ENCODE results near the gene PCGF2. TPM values are rescaled to one million over a fixed set of nuclear protein-coding genes. Genes with fewer than 3 reads are reported as not detected.

PCGF2 gene
- polyA plus RNA-seq, 3 donors, result 0.60 TPM; not detected in 2

- Mint-ChIP-seq H3K27me3 (ENCODE audit: low read depth in 3 of 3) (peaks cover 54 to 86% (median 70%) of the 10 kb centered on the region in 3 donors), H3K36me3 (peaks cover 3 to 5% of the 10 kb centered on the region in 2 donors), H3K27ac (peak overlapping the region in 2 of 7 donors; percentile 41 to 67), H3K9me3 (peaks cover 0 to 19% (median 4%) of the 10 kb centered on the region in 7 donors), H3K4me3 (peak overlapping the region; percentile 77 to 94), H3K4me1 (peaks cover 49% of the 10 kb centered on the region)
- H3K9ac ChIP-seq (ENCODE audit: insufficient read depth, low read length, poor library complexity, severe bottlenecking), result no peak overlapping the region
- intact Hi-C loops (cut with micrococcal nuclease), result no loop called here
- no peak for DNase-seq
- peaks cover 52 to 58% of the 10 kb centered on the region in 2 donors for H3K4me1 ChIP-seq (ENCODE audit: control insufficient read depth in 1 of 2, insufficient read depth in 2 of 2, low read length in 2 of 2)
- peak overlapping the region in 2 of 3 experiments; percentile 11 to 61 for H3K4me3 ChIP-seq (replicated peaks in 1 of 3; ENCODE audit: low read depth in 2 of 3, low read length in 3 of 3)
- WGBS (ENCODE audit: insufficient coverage), result 3% methylated on average over 8 of the region's 21 CpGs
- peaks cover 21 to 59% of the 10 kb centered on the region in 2 donors for H3K27me3 ChIP-seq (ENCODE audit: control insufficient read depth in 2 of 2, insufficient read depth in 2 of 2, low read length in 2 of 2)
- TF ChIP-seq, protein P1, sequence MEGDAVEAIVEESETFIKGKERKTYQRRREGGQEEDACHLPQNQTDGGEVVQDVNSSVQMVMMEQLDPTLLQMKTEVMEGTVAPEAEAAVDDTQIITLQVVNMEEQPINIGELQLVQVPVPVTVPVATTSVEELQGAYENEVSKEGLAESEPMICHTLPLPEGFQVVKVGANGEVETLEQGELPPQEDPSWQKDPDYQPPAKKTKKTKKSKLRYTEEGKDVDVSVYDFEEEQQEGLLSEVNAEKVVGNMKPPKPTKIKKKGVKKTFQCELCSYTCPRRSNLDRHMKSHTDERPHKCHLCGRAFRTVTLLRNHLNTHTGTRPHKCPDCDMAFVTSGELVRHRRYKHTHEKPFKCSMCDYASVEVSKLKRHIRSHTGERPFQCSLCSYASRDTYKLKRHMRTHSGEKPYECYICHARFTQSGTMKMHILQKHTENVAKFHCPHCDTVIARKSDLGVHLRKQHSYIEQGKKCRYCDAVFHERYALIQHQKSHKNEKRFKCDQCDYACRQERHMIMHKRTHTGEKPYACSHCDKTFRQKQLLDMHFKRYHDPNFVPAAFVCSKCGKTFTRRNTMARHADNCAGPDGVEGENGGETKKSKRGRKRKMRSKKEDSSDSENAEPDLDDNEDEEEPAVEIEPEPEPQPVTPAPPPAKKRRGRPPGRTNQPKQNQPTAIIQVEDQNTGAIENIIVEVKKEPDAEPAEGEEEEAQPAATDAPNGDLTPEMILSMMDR (IDR thresholded peaks at IDR 0.05), result no peak
- peak overlapping the region; percentile 64 for H3K4me2 ChIP-seq (replicated peaks; ENCODE audit: extremely low read depth, low read length, poor library complexity, severe bottlenecking)
- no peaks in the 10 kb centered on the region for H3K36me3 ChIP-seq (replicated peaks in 1 of 2; ENCODE audit: control insufficient read depth in 1 of 2, insufficient read depth in 2 of 2, low read length in 2 of 2)
- H3K9me3 ChIP-seq (replicated peaks in 1 of 2; ENCODE audit: control insufficient read depth in 1 of 2, insufficient read depth in 1 of 2, low read length in 2 of 2), result no peaks in the 10 kb centered on the region
- H3K79me2 ChIP-seq (ENCODE audit: insufficient read depth, low read length), result no peaks in the 10 kb centered on the region
- no peaks in the 10 kb centered on the region for H4K20me1 ChIP-seq (ENCODE audit: insufficient read depth, low read length)
- no peak overlapping the region for H3K27ac ChIP-seq (ENCODE audit: low read depth in 1 of 2, low read length in 2 of 2)
- peak overlapping the region; percentile 69 for H2AFZ ChIP-seq (ENCODE audit: insufficient read depth, low read depth, low read length, poor library complexity, severe bottlenecking)
These were observed 1.2 kb downstream of the PCGF2 start for GRCh38 chr17:38746849-38747462.

DNA sequence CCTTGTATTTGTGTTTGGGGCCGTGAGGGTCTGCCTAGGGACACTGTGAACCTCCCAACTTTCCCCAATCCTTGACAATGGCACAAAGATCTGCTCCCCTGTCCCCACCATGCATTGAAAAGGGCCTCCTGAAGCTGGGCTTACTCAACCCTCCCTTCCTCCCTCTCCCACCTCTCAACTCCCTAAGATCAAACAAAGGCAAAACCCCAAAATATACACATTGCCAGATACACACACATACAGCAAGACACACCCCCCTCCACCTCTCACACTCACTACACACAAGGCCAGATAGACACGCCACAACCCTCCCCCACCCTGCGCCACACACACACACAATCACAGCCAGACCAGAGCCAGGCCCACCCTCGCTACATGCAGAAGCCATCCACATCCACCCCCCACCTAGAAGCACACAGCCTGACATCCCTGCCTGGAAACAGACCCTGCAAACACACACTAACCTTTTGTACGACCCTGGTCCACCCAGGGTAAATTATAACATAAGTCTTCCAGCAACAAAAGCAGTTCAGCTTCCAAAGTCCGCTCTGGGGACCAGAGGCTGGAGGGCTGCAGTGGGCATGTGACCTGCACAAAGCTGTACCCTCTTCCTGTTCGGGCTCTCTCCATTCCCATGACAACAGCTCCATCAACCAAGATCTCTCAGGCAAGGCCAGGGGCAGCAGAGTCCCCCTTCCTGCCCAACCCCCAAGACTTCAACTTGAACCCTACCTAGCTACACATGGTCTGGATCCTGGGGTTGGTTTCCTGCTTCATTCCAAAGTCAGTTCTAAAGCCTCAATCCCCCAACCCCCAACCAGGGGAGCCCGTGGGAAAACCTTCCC is 1.9 kb downstream of the PCGF2 start:
- peak overlapping the region; percentile 64 for H3K4me2 ChIP-seq (replicated peaks; ENCODE audit: extremely low read depth, low read length, poor library complexity, severe bottlenecking)
- peak overlapping the region in 1 of 3 experiments; percentile 61 for H3K4me3 ChIP-seq (replicated peaks in 1 of 3; ENCODE audit: low read depth in 2 of 3, low read length in 3 of 3)
- H3K36me3 ChIP-seq (replicated peaks in 1 of 2; ENCODE audit: control insufficient read depth in 1 of 2, insufficient read depth in 2 of 2, low read length in 2 of 2), result no peaks in the 10 kb centered on the region
- Mint-ChIP-seq H3K27ac (peak overlapping the region in 1 of 7 donors; percentile 15), H3K9me3 (peaks cover 0 to 19% (median 4%) of the 10 kb centered on the region in 7 donors), H3K27me3 (ENCODE audit: low read depth in 3 of 3) (peaks cover 52 to 86% (median 71%) of the 10 kb centered on the region in 3 donors), H3K4me3 (peak overlapping the region in 1 of 2 donors; percentile 94), H3K4me1 (peaks cover 43% of the 10 kb centered on the region), H3K36me3 (peaks cover 3 to 5% of the 10 kb centered on the region in 2 donors)
- no peaks in the 10 kb centered on the region for H4K20me1 ChIP-seq (ENCODE audit: insufficient read depth, low read length)
- H3K27me3 ChIP-seq (ENCODE audit: control insufficient read depth in 2 of 2, insufficient read depth in 2 of 2, low read length in 2 of 2), result peaks cover 21 to 57% of the 10 kb centered on the region in 2 donors
- DNase-seq, result no peak
- H3K27ac ChIP-seq (ENCODE audit: low read depth in 1 of 2, low read length in 2 of 2), result no peak overlapping the region
- no peak overlapping the region for H2AFZ ChIP-seq (ENCODE audit: insufficient read depth, low read depth, low read length, poor library complexity, severe bottlenecking)
- TF ChIP-seq, protein P1 (IDR thresholded peaks at IDR 0.05), result no peak
- H3K9me3 ChIP-seq (replicated peaks in 1 of 2; ENCODE audit: control insufficient read depth in 1 of 2, insufficient read depth in 1 of 2, low read length in 2 of 2), result no peaks in the 10 kb centered on the region
- H3K9ac ChIP-seq (ENCODE audit: insufficient read depth, low read length, poor library complexity, severe bottlenecking), result no peak overlapping the region
- H3K4me1 ChIP-seq (ENCODE audit: control insufficient read depth in 1 of 2, insufficient read depth in 2 of 2, low read length in 2 of 2), result peaks cover 45 to 51% of the 10 kb centered on the region in 2 donors
- 81% methylated on average over 6 of the region's 8 CpGs for WGBS (ENCODE audit: insufficient coverage)
- no peaks in the 10 kb centered on the region for H3K79me2 ChIP-seq (ENCODE audit: insufficient read depth, low read length)
- intact Hi-C loops (cut with micrococcal nuclease), result no loop called here
